ENCODE measurements around the gene ABHD1. TPM values are rescaled to one million over a fixed set of nuclear protein-coding genes. Genes with fewer than 3 reads are reported as not detected.

ABHD1 gene
- total and polyA plus RNA-seq, 2 donors (not counting 3 experiments of a cell fraction or from before 2014, with no cell fraction given), result 0.07 TPM; not detected in 1

DNA sequence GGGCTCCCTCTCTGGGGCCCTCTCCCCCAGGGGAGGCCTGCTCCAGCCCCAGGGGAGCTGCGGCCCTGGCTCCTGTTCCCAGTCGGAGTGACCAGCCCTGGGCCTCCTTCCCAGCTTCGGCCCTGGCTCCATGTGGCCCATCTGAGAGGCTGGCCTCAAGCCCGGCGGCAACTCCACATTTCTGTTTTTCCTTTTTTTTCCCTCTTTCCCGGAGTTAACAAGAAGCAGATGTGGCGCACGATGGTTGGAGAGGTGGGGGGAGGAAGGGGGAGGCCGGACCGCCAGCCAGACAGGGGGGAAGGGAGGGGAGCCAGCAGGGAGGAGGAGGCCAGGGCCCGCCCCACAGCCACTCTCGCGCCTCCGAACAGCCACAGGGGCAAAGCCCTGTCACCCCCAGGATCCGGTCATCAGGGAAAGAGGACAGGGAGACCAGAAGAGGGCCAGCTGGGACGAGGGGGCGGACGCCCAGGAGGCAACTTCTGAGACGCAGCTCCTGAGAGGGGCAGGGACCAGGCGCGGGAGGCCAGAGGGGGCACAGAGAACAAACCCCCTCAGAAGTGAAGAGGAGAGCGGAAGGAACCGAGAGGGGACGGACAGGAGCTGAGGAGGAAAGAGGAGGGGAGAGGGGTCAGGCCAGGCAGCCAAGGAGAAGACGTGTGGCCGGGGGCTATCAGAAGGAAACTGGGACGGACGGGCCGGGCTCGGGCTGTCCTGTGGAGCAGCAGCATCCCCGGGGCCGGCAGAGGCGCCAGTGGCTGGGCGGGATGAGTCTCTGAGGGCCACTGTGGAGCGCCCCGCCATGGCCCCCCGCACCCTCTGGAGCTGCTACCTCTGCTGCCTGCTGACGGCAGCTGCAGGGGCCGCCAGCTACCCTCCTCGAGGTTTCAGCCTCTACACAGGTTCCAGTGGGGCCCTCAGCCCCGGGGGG is 45.1 kb upstream of the ABHD1 start, which contains the start of gene EMILIN1:
TSS of gene EMILIN1 (plus strand) at position 349 of the 928 bp plus-strand sequence. CDS start at position 800, 451 bp downstream.
- dilution Hi-C loops (cut with MboI; ENCODE audit: extremely low pct_ligation_motif_present, low sequenced_read_pairs), result no loop called here

More for the DNA sequence above, 45.1 kb upstream of the ABHD1 start, which contains the start of gene EMILIN1:
- FAIRE-seq (no peak), DNase-seq (ENCODE audit: low read depth, low spot score) (peak; percentile 51)
- Histone ChIP-seq H3K9me3 (replicated peaks; ENCODE audit: control insufficient read depth, insufficient read depth, low read length) (no peaks in the 10 kb centered on the region), H4K20me1 (replicated peaks; ENCODE audit: control insufficient read depth, extremely low read depth, insufficient read depth, low read length) (no peaks in the 10 kb centered on the region), H3K9me1 (replicated peaks; ENCODE audit: control insufficient read depth, extremely low read depth, insufficient read depth, low read length) (no peaks in the 10 kb centered on the region), H3K79me2 (ENCODE audit: control insufficient read depth, insufficient read depth, low read length) (no peaks in the 10 kb centered on the region), H2AFZ (ENCODE audit: low read depth, low read length) (peak within 1 kb of the TSS; percentile 60), H3K36me3 (ENCODE audit: control insufficient read depth in 2 of 2, extremely low read depth in 1 of 2, insufficient read depth in 2 of 2, low read length in 2 of 2) (no peaks in the 10 kb centered on the region), H3K4me1 (ENCODE audit: control insufficient read depth, extremely low read depth, insufficient read depth, low read length) (peaks cover 8% of the 10 kb centered on the region), H3K27me3 (ENCODE audit: control insufficient read depth in 2 of 2, insufficient read depth in 2 of 2, low read length in 2 of 2) (no peaks in the 10 kb centered on the region), H3K4me2 (ENCODE audit: insufficient read depth, low read length) (no peak within 1 kb of the TSS), H3K27ac (ENCODE audit: insufficient read depth, low read depth, low read length) (no peak within 1 kb of the TSS), H3K4me3 (replicated peaks in 1 of 3; ENCODE audit: insufficient read depth in 1 of 3, low read depth in 1 of 3, low read length in 3 of 3) (peak within 1 kb of the TSS in 1 of 3 experiments; percentile 28), H3K9ac (replicated peaks; ENCODE audit: extremely low read depth, insufficient read depth, low read length) (no peak within 1 kb of the TSS)
- TF ChIP-seq, protein P1, sequence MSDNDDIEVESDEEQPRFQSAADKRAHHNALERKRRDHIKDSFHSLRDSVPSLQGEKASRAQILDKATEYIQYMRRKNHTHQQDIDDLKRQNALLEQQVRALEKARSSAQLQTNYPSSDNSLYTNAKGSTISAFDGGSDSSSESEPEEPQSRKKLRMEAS (IDR thresholded peaks at IDR 0.05; ENCODE audit: insufficient read depth, insufficient read length), result no peak
- no peak for TF ChIP-seq MYC (IDR thresholded peaks at IDR 0.05; ENCODE audit: low read depth, low read length)
- TF ChIP-seq POLR2A (IDR thresholded peaks at IDR 0.05; ENCODE audit: low read depth, low read length), result no peak
- TF ChIP-seq FOS (IDR thresholded peaks at IDR 0.05; ENCODE audit: borderline replicate concordance, insufficient read depth, low read length), result no peak
- TF ChIP-seq JUN (IDR thresholded peaks at IDR 0.05; ENCODE audit: borderline replicate concordance, insufficient read depth, insufficient read length, low read depth), result no peak
- no peak for TF ChIP-seq POLR2AphosphoS5 (IDR thresholded peaks at IDR 0.05; ENCODE audit: insufficient read depth, low read depth, low read length)
- no peak for TF ChIP-seq GATA2 (IDR thresholded peaks at IDR 0.05; ENCODE audit: insufficient read depth, insufficient read length, low read depth, low read length)
- TF ChIP-seq EZH2 (IDR thresholded peaks at IDR 0.05; ENCODE audit: borderline replicate concordance, low read depth, low read length, severe bottlenecking), result no peak
- TF ChIP-seq, protein P2, sequence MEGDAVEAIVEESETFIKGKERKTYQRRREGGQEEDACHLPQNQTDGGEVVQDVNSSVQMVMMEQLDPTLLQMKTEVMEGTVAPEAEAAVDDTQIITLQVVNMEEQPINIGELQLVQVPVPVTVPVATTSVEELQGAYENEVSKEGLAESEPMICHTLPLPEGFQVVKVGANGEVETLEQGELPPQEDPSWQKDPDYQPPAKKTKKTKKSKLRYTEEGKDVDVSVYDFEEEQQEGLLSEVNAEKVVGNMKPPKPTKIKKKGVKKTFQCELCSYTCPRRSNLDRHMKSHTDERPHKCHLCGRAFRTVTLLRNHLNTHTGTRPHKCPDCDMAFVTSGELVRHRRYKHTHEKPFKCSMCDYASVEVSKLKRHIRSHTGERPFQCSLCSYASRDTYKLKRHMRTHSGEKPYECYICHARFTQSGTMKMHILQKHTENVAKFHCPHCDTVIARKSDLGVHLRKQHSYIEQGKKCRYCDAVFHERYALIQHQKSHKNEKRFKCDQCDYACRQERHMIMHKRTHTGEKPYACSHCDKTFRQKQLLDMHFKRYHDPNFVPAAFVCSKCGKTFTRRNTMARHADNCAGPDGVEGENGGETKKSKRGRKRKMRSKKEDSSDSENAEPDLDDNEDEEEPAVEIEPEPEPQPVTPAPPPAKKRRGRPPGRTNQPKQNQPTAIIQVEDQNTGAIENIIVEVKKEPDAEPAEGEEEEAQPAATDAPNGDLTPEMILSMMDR (IDR thresholded peaks at IDR 0.05; ENCODE audit: extremely low read depth in 1 of 2, insufficient read depth in 1 of 2, low read depth in 1 of 2, low read length in 2 of 2), result no peak
- intact Hi-C loops (cut with micrococcal nuclease), result no loop called here
- CTCF ChIA-PET, result no interaction called here
- POLR2A ChIA-PET, result no interaction called here
- BruUV-seq (replicated peaks), result no TSS peak

Data from endothelial cell of umbilical vein (primary cell).